ENCODE measurements around the gene MPND.

DNA sequence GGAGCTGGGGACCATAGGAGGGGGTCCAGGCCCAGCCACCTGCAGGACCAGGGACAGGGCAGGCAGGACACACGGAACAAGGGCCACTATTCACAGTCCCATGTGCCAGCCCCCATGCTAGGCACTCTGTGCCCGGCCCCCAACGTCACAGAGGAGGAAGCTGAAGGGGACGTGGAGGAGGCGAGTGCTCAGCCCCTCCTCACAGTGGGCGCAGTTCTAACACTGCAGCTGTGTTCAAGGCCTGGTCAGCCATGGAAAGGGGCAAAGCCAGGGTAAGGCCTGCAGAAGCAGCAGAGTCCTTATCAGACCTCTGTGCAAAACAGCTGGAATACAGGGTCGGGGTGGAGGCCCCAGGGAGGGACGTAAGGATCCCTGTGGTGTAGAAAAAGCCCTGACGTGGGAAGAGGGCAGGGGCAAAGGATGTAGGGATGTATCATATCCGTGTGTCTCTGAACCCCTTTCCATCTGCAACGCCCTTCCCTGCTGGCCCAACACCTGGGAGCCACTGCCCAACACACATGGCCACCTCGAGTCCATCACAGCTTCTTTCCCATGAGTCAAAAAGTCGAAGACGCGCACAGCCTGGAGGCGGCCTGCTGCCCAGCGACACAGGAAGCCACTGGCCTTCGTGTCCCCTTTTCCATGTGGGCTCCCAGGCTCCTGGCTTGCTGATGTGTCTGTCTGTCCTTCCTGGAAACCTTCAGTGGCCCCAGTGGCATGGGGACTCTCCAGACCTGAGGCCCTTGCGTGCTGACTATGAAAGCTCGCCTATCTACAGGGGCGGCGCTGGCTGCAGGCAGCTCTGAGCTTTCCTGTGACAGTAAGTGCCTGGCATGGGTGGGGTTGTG, 29.0 kb downstream of the MPND start:
- TF ChIP-seq CTCF (IDR thresholded peaks at IDR 0.05) (no peak), POLR2A (IDR thresholded peaks at IDR 0.05) (no peak), POLR2AphosphoS5 (IDR thresholded peaks at IDR 0.05) (no peak), EP300 (IDR thresholded peaks at IDR 0.05) (no peak)
